ENCODE data around the gene GRXCR1.

The GRXCR1 gene

DNA sequence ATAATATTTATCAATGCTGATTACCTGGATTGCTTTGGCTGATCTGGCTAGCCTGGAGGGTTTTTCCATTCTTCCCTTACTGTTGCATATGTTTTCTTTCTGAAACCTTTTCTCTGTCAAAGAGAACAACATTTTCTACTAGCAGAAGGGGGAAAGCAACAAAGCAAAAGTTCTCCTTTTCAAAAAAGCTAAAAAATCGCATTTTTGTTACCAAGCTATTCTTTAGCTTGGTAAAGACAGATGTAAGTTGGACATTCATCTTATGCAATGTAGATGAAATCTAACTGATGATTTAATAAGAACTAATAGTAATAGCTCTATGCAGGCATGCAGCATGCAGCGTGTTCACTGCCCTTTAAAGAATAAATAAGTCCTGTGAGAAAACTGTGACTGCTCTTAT, at the start of gene GRXCR1:
Gene GRXCR1 (plus strand): TSS at position 301 of the 400 bp plus-strand sequence. CDS start 554 bp downstream, outside the sequence.
- no peak for DNase-seq (ENCODE audit: extremely low read depth, low read depth)
- TF ChIP-seq, protein P1, sequence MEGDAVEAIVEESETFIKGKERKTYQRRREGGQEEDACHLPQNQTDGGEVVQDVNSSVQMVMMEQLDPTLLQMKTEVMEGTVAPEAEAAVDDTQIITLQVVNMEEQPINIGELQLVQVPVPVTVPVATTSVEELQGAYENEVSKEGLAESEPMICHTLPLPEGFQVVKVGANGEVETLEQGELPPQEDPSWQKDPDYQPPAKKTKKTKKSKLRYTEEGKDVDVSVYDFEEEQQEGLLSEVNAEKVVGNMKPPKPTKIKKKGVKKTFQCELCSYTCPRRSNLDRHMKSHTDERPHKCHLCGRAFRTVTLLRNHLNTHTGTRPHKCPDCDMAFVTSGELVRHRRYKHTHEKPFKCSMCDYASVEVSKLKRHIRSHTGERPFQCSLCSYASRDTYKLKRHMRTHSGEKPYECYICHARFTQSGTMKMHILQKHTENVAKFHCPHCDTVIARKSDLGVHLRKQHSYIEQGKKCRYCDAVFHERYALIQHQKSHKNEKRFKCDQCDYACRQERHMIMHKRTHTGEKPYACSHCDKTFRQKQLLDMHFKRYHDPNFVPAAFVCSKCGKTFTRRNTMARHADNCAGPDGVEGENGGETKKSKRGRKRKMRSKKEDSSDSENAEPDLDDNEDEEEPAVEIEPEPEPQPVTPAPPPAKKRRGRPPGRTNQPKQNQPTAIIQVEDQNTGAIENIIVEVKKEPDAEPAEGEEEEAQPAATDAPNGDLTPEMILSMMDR (IDR thresholded peaks at IDR 0.05; ENCODE audit: low read depth, low read length, missing control alignments): no peak
- no peak within 1 kb of the TSS for H3K4me3 ChIP-seq (replicated peaks; ENCODE audit: low read depth, low read length)

DNA sequence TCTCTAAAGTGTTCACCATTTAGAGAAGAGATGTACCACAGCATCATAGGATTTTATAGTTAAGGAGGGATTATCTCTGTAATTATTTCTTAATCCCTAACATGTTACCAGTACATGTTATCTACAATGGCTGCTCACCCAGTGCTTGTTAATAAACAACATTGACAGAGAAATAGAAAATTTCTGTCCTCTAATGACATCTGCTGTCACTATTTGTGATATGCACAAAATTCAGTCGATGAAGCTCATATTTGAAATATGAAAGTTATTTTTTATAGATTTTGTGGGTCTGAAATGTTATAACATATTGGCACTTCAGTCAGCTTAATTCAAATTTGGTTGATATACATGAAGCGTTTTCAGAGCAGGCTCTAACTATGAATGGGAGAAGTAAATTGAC, 48.8 kb upstream of the GRXCR1 start:
- H3K4me3 ChIP-seq (replicated peaks; ENCODE audit: low read depth, low read length): no peak overlapping the region
- TF ChIP-seq, protein P1 (IDR thresholded peaks at IDR 0.05; ENCODE audit: low read depth, low read length, missing control alignments): no peak
- DNase-seq (ENCODE audit: extremely low read depth, low read depth): no peak

DNA sequence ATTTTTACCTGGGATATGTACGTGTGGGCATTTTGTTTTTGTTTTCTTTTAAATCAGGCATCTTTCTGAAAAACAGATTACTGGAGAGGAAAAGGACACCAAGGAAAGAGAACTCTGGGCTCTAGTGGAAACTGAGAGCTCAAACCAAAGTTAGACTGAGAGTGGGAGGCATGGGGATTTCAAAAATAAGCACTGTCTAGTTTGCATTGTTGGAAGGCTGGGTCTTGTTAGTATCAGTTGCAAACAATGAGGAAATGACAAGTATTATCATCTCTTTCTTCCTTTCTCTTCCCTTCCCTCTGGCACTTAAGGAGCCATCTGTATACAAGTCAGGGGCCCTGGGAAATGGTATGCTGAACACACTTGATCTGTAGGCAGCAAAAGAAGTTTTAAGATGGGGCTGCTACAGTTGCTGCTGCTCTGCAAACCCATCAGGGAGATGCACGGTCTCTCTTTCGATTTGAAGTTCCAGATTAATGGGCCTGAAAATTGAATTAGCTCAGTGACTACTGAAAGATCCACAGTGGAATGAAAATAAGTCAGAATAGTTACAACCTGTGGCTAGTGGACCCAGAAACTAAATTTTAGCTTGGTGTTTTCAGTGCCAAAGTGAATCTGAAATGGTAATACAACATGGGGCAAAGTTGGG, 48.0 kb upstream of the GRXCR1 start:
- no peak for DNase-seq (ENCODE audit: extremely low read depth, low read depth)
- TF ChIP-seq, protein P1 (IDR thresholded peaks at IDR 0.05; ENCODE audit: low read depth, low read length, missing control alignments): no peak
- no peak overlapping the region for H3K4me3 ChIP-seq (replicated peaks; ENCODE audit: low read depth, low read length)

DNA sequence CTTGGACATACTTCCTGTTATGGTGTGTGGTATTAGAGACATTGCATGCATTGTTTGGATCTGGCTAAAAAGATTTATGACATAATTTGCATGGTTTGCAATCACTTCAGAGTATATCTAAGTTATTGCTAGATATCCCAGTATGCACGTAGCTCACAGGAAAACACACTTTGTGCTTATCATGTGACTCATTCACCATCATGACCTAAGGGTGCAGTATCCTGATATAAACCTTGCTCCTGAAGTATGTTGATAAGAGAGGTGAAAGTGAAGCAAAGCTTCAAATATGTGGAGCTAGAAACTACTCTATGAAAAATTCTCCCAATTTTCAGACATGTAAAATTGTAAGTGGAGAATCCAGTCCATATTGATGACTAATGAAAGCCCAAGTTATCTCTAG, 46.9 kb upstream of the GRXCR1 start:
- no peak overlapping the region for H3K4me3 ChIP-seq (replicated peaks; ENCODE audit: low read depth, low read length)
- TF ChIP-seq, protein P1 (IDR thresholded peaks at IDR 0.05; ENCODE audit: low read depth, low read length, missing control alignments): no peak
- DNase-seq (ENCODE audit: extremely low read depth, low read depth): no peak

DNA sequence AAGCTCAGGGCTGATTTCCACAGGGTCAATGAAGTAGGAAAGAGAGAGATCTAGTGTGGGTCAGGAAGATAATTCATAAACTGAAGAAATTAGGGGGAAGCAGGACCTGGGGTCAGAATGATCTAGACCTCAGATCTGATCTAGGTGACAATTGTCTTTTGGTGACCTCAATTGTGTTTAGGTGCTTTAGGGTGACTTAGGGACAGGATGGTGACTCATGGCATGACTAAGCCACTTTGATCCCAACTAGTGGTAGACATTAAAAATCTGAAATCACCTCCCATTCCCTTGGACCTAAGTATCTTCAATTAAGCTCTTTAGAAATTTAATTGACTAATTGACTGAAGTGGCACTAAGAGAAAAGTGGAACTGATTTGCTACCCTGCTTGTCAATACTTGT, 36.7 kb upstream of the GRXCR1 start:
- no peak for DNase-seq (ENCODE audit: extremely low read depth, low read depth)
- TF ChIP-seq, protein P1 (IDR thresholded peaks at IDR 0.05; ENCODE audit: low read depth, low read length, missing control alignments): no peak
- no peak overlapping the region for H3K4me3 ChIP-seq (replicated peaks; ENCODE audit: low read depth, low read length)

DNA sequence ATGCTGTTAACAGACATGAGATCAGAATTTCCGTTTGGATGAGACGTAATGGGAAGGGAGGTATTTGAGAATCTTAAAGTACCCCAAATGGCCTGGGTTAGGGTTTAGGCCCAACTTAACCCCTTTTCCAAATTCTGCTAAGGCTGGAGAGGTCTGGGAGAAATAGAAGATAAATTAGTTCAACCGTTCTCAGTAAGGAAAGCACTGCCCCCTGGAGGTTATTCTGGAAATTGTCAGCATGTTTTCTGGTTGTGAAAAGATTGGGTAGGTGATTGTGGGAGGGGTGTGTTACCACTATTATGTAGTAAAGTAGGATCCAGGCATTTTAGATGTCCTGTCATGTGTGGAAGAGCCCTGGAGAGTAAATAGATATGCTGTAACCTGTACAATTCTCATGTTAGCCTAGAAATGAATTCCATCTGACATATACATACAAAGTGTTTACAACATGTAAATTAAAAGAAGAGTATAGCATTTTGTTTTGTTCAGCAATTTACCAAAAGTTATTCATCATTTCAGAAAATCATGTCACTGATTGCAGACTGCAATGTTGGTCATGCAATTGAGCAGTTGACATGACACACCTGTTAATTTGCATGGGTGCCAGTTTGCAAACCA, 26.8 kb upstream of the GRXCR1 start:
- TF ChIP-seq, protein P1 (IDR thresholded peaks at IDR 0.05; ENCODE audit: low read depth, low read length, missing control alignments): peak; percentile 39
- H3K4me3 ChIP-seq (replicated peaks; ENCODE audit: low read depth, low read length): no peak overlapping the region
- peak; percentile 2 for DNase-seq (ENCODE audit: extremely low read depth, low read depth)

Measured in HFF-Myc (cell line).